HG02970 (cell line): ENCODE data around the gene ADCYAP1.
"Not testable (repeated sequence)": the region's sequence is repeated elsewhere in the genome, so short reads cannot be mapped to it uniquely, and the experiment has no call there.

ENCODE experiments used
- ATAC-seq: cut with Tn5 transposase; IDR thresholded peaks from one replicate; pipeline ENCODE4 v1.9.1; 2021; ENCODE audit warnings: mild to moderate bottlenecking, moderate library complexity, moderate number of reproducible peaks; ENCODE audit not compliant: unreplicated experiment, low FRiP score

ADCYAP1 gene

GRCh38 chr18:904218-905090, at the start of gene ADCYAP1:
Gene ADCYAP1, plus strand, starts transcription at chr18:904871. Its CDS starts 516 bp downstream, at chr18:905387.
- ATAC-seq = no peak

- no peak for ATAC-seq
Measured at GRCh38 chr18:857986-858385, 46.7 kb upstream of the ADCYAP1 start.

GRCh38 chr18:864872-865273, 39.8 kb upstream of the ADCYAP1 start:
- no peak for ATAC-seq

- no peak for ATAC-seq
Measured at GRCh38 chr18:867257-867656, 37.4 kb upstream of the ADCYAP1 start.

GRCh38 chr18:873426-873825, 31.2 kb upstream of the ADCYAP1 start:
- not testable (repeated sequence) for ATAC-seq

GRCh38 chr18:875912-876311, 28.8 kb upstream of the ADCYAP1 start:
- ATAC-seq = no peak

- no peak for ATAC-seq
Measured at GRCh38 chr18:877238-877637, 27.4 kb upstream of the ADCYAP1 start.

GRCh38 chr18:886076-886475, 18.6 kb upstream of the ADCYAP1 start:
- no peak for ATAC-seq

- no peak for ATAC-seq
Measured at GRCh38 chr18:887716-888115, 17.0 kb upstream of the ADCYAP1 start.

- no peak for ATAC-seq
Measured at GRCh38 chr18:892316-892715, 12.4 kb upstream of the ADCYAP1 start.

GRCh38 chr18:896315-896714, 8.4 kb upstream of the ADCYAP1 start:
- ATAC-seq = no peak

- ATAC-seq = no peak
Measured at GRCh38 chr18:901761-902160, 2.9 kb upstream of the ADCYAP1 start.

- ATAC-seq = no peak
Measured at GRCh38 chr18:902229-902628, 2.4 kb upstream of the ADCYAP1 start.

- no peak for ATAC-seq
Measured at GRCh38 chr18:903701-904100, 970 bp upstream of the ADCYAP1 start.

- ATAC-seq = no peak
Measured at GRCh38 chr18:905307-905947, 756 bp downstream of the ADCYAP1 start.

- ATAC-seq = no peak
Measured at GRCh38 chr18:905948-906415, 1.3 kb downstream of the ADCYAP1 start.

GRCh38 chr18:906416-907114, 1.9 kb downstream of the ADCYAP1 start:
- no peak for ATAC-seq

GRCh38 chr18:907115-907884, 2.6 kb downstream of the ADCYAP1 start:
- no peak for ATAC-seq

- no peak for ATAC-seq
Measured at GRCh38 chr18:907885-908757, 3.5 kb downstream of the ADCYAP1 start.
